H1 (cell line): ENCODE data around the gene TECPR2. TPM values are rescaled to one million over a fixed set of nuclear protein-coding genes. Genes with fewer than 3 reads are reported as not detected.

ENCODE experiments used
- JUN ChIP-seq: IDR thresholded peaks from 2 replicates; pipeline ENCODE4 v1.6.1; 2011; ENCODE audit warnings: low read depth, mild to moderate bottlenecking, improper control_type of control experiment, low read length
- RBBP5 ChIP-seq: IDR thresholded peaks from 2 replicates; pipeline ENCODE4 v1.7.1; 2012; ENCODE audit warnings: low read depth, mild to moderate bottlenecking, inconsistent platforms, low read length, moderate library complexity, borderline replicate concordance
- RXRA ChIP-seq: IDR thresholded peaks from 2 replicates; pipeline ENCODE4 v1.6.1; 2011; ENCODE audit warnings: low read depth, mild to moderate bottlenecking, low read length, moderate library complexity; ENCODE audit not compliant: insufficient read depth
- SIX5 ChIP-seq: IDR thresholded peaks from 2 replicates; pipeline ENCODE4 v1.6.1; 2011; ENCODE audit warnings: mild to moderate bottlenecking, low read depth, low read length
- ZNF274 ChIP-seq: IDR thresholded peaks from 2 replicates; pipeline ENCODE4 v1.7.0; 2012; ENCODE audit warnings: low read length, borderline replicate concordance; ENCODE audit errors: extremely low read depth
- polyA plus RNA-seq, 7 experiments: library from polyadenylated mRNA; depleted of rRNA in 3 of 7; stranded (reverse) in 5 of 7; unstranded in 2 of 7; fragments of >200 nt in 5 of 7; fragments of 200-250 nt in 2 of 7; gene quantifications; 1 replicate in 5 of 7; 2 replicates in 1 of 7; 4 replicates in 1 of 7; pipeline versions ENCODE4 v1.2.1 to v1.2.3, GENCODE V29; 2011 to 2013; ENCODE audit warnings: missing spikeins in 2 of 7, mixed read lengths in 2 of 7
- total RNA-seq: library from RNA; stranded (reverse); fragmentation: NEBNext Ultra II Directional; extraction: Animal tissue kit (Norgen Biotek cat#: 25700); gene quantifications from 2 replicates; pipeline ENCODE4 v1.2.1, GENCODE V29; 2021

Gene TECPR2
- total and polyA plus RNA-seq, 2 of the 8 experiments (the other 6 are each of a cell fraction or from before 2014, with no cell fraction given): 6.8 to 19.4 TPM

DNA sequence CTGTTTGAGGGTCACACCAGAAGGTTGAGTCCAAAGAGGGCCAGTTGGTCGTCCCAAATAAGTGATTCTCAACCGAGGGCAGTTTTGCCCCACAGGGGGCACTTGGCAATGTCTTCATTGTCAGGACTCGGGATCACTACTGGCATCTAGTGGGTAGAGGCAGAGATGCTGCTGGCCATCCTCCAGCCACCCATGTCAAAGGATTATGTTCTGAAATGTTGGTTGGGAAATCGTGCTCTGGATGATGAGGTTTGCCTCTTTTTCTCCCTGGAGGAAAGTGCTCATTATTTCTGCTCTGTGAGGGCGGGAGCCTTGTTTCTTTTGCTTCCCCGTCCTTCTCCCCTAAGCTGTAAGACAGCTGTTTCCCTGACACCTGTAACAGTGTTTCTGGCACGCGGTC, 39.6 kb upstream of the TECPR2 start (continued):
- TF ChIP-seq RXRA: no peak
- TF ChIP-seq ZNF274: no peak
- no peak for TF ChIP-seq RBBP5
- TF ChIP-seq SIX5: no peak
- TF ChIP-seq JUN: no peak
